HEK293 (cell line): ENCODE measurements around the gene RNASE4.

Source experiments
- BCL11B ChIP-seq: fragments of 450-650 bp; formaldehyde crosslinking; IDR thresholded peaks from 2 replicates; pipeline ENCODE4 v1.5.1; 2016; ENCODE audit warnings: low read depth, missing biosample characterization, missing genetic modification characterization
- FEZF1 ChIP-seq: fragments of 450-650 bp; formaldehyde crosslinking; IDR thresholded peaks from 2 replicates; pipeline ENCODE4 v1.5.1; 2016; ENCODE audit warnings: missing biosample characterization, missing genetic modification characterization
- GLIS2 ChIP-seq: fragments of 450-650 bp; formaldehyde crosslinking; IDR thresholded peaks from 2 replicates; pipeline ENCODE4 v1.5.1; 2016; ENCODE audit warnings: missing biosample characterization, missing genetic modification characterization
- PRDM10 ChIP-seq: fragments of 450-650 bp; formaldehyde crosslinking; IDR thresholded peaks from 2 replicates; pipeline ENCODE4 v1.5.1; 2016; ENCODE audit warnings: missing biosample characterization, missing genetic modification characterization
- SCRT1 ChIP-seq: fragments of 450-650 bp; formaldehyde crosslinking; IDR thresholded peaks from 2 replicates; pipeline ENCODE4 v1.5.1; 2016; ENCODE audit warnings: missing biosample characterization, missing genetic modification characterization, borderline replicate concordance
- SCRT2 ChIP-seq: fragments of 450-650 bp; formaldehyde crosslinking; IDR thresholded peaks from 2 replicates; pipeline ENCODE4 v1.5.1; 2016; ENCODE audit warnings: missing biosample characterization, missing genetic modification characterization
- TRIM28 ChIP-seq: IDR thresholded peaks from 2 replicates; pipeline ENCODE4 v1.6.1; 2011; ENCODE audit warnings: low read length, control low read depth, borderline replicate concordance
- YY1 ChIP-seq: fragments of 450-650 bp; formaldehyde crosslinking; IDR thresholded peaks from 2 replicates; pipeline ENCODE4 v1.5.1; 2018; ENCODE audit warnings: missing biosample characterization, missing genetic modification characterization
- ZBTB6 ChIP-seq: fragments of 450-650 bp; formaldehyde crosslinking; IDR thresholded peaks from 2 replicates; pipeline ENCODE4 v1.5.1; 2017; ENCODE audit warnings: missing biosample characterization, missing genetic modification characterization
- ZNF10 ChIP-seq: fragments of 450-650 bp; formaldehyde crosslinking; IDR thresholded peaks from 2 replicates; pipeline ENCODE4 v1.5.1; 2017; ENCODE audit warnings: missing biosample characterization, missing genetic modification characterization
- ZNF112 ChIP-seq: fragments of 450-650 bp; formaldehyde crosslinking; IDR thresholded peaks from 2 replicates; pipeline ENCODE4 v1.5.0; 2017; ENCODE audit warnings: missing biosample characterization, missing genetic modification characterization
- ZNF148 ChIP-seq: fragments of 450-650 bp; formaldehyde crosslinking; IDR thresholded peaks from 2 replicates; pipeline ENCODE4 v1.5.0; 2017; ENCODE audit warnings: missing biosample characterization, missing genetic modification characterization, borderline replicate concordance
- ZNF175 ChIP-seq: fragments of 450-650 bp; formaldehyde crosslinking; IDR thresholded peaks from 2 replicates; pipeline ENCODE4 v1.5.1; 2016; ENCODE audit warnings: missing biosample characterization, missing genetic modification characterization
- ZNF248 ChIP-seq: fragments of 450-650 bp; formaldehyde crosslinking; IDR thresholded peaks from 2 replicates; pipeline ENCODE4 v1.5.1; 2017; ENCODE audit warnings: missing biosample characterization, missing genetic modification characterization
- ZNF266 ChIP-seq: fragments of 450-650 bp; formaldehyde crosslinking; IDR thresholded peaks from 2 replicates; pipeline ENCODE4 v1.5.1; 2016; ENCODE audit warnings: missing biosample characterization, missing genetic modification characterization, low read depth
- ZNF324 ChIP-seq: fragments of 450-650 bp; formaldehyde crosslinking; IDR thresholded peaks from 2 replicates; pipeline ENCODE4 v1.5.1; 2016; ENCODE audit warnings: missing biosample characterization, missing genetic modification characterization
- ZNF335 ChIP-seq: fragments of 450-650 bp; formaldehyde crosslinking; conservative IDR thresholded peaks from 2 replicates; pipeline ENCODE4 v1.5.1; 2016; ENCODE audit warnings: missing biosample characterization, missing genetic modification characterization
- ZNF37A ChIP-seq: fragments of 450-650 bp; IDR thresholded peaks from 2 replicates; pipeline ENCODE4 v1.5.1; 2018; ENCODE audit warnings: missing biosample characterization, missing genetic modification characterization
- ZNF433 ChIP-seq: fragments of 450-650 bp; formaldehyde crosslinking; IDR thresholded peaks from 2 replicates; pipeline ENCODE4 v1.5.1; 2016; ENCODE audit warnings: missing biosample characterization, missing genetic modification characterization, low read depth
- ZNF48 ChIP-seq: fragments of 450-650 bp; formaldehyde crosslinking; IDR thresholded peaks from 2 replicates; pipeline ENCODE4 v1.5.1; 2016; ENCODE audit warnings: missing biosample characterization, missing genetic modification characterization
- ZNF510 ChIP-seq: fragments of 450-650 bp; formaldehyde crosslinking; IDR thresholded peaks from 2 replicates; pipeline ENCODE4 v1.5.1; 2018; ENCODE audit warnings: mild to moderate bottlenecking, missing genetic modification characterization, missing biosample characterization; ENCODE audit not compliant: insufficient replicate concordance
- ZNF513 ChIP-seq: fragments of 450-650 bp; IDR thresholded peaks from 2 replicates; pipeline ENCODE4 v1.5.1; 2018; ENCODE audit warnings: missing biosample characterization, missing genetic modification characterization
- ZNF514 ChIP-seq: fragments of 450-650 bp; formaldehyde crosslinking; IDR thresholded peaks from 2 replicates; pipeline ENCODE4 v1.5.1; 2016; ENCODE audit warnings: missing biosample characterization, missing genetic modification characterization
- ZNF530 ChIP-seq: fragments of 450-650 bp; formaldehyde crosslinking; IDR thresholded peaks from 2 replicates; pipeline ENCODE4 v1.5.1; 2016; ENCODE audit warnings: low read depth, missing biosample characterization, missing genetic modification characterization
- ZNF549 ChIP-seq: fragments of 450-650 bp; IDR thresholded peaks from 2 replicates; pipeline ENCODE4 v1.5.1; 2018; ENCODE audit warnings: missing biosample characterization, missing genetic modification characterization, mild to moderate bottlenecking, inconsistent platforms, moderate library complexity
- ZNF560 ChIP-seq: fragments of 450-650 bp; formaldehyde crosslinking; IDR thresholded peaks from 2 replicates; pipeline ENCODE4 v1.5.1; 2017; ENCODE audit warnings: missing biosample characterization, missing genetic modification characterization, borderline replicate concordance
- ZNF561 ChIP-seq: fragments of 450-650 bp; IDR thresholded peaks from 2 replicates; pipeline ENCODE4 v1.5.1; 2018; ENCODE audit warnings: missing biosample characterization, missing genetic modification characterization, borderline replicate concordance
- ZNF571 ChIP-seq: fragments of 450-650 bp; formaldehyde crosslinking; IDR thresholded peaks from 2 replicates; pipeline ENCODE4 v1.5.0; 2017; ENCODE audit warnings: missing biosample characterization, missing genetic modification characterization
- ZNF585B ChIP-seq: fragments of 450-650 bp; formaldehyde crosslinking; IDR thresholded peaks from 2 replicates; pipeline ENCODE4 v1.5.1; 2016; ENCODE audit warnings: missing biosample characterization, missing genetic modification characterization
- ZNF623 ChIP-seq: fragments of 450-650 bp; formaldehyde crosslinking; IDR thresholded peaks from 2 replicates; pipeline ENCODE4 v1.5.1; 2016; ENCODE audit warnings: missing biosample characterization, missing genetic modification characterization
- ZNF626 ChIP-seq: fragments of 450-650 bp; sonication (Bioruptor Pico); formaldehyde crosslinking; IDR thresholded peaks from 2 replicates; pipeline ENCODE4 v1.5.1; 2018; ENCODE audit warnings: missing biosample characterization, missing genetic modification characterization, inconsistent platforms
- ZNF830 ChIP-seq: fragments of 450-650 bp; IDR thresholded peaks from 2 replicates; pipeline ENCODE4 v1.5.0; 2018; ENCODE audit warnings: missing biosample characterization, missing genetic modification characterization, low read depth, mild to moderate bottlenecking, moderate library complexity
- ZSCAN30 ChIP-seq: fragments of 450-650 bp; IDR thresholded peaks from 2 replicates; pipeline ENCODE4 v1.5.1; 2018; ENCODE audit warnings: missing biosample characterization, mild to moderate bottlenecking, missing genetic modification characterization, moderate library complexity

RNASE4 gene

GRCh38 chr14:20662968-20663732, 21.2 kb upstream of the RNASE4 start (continued):
- no peak for TF ChIP-seq ZNF530 (tag by site-specific recombination)
- no peak for TF ChIP-seq ZNF510 (tag by site-specific recombination)
- no peak for TF ChIP-seq BCL11B (tag by site-specific recombination)
- TF ChIP-seq SCRT2: peak; percentile 74
- no peak for TF ChIP-seq ZNF48 (tag by site-specific recombination)
- TF ChIP-seq PRDM10: peak; percentile 88
- peak; percentile 93 for TF ChIP-seq ZBTB6 (tag by site-specific recombination)
- no peak for TF ChIP-seq ZNF571 (tag by site-specific recombination)
- TF ChIP-seq ZNF626 (tag by site-specific recombination): no peak
- TF ChIP-seq ZNF560 (tag by site-specific recombination): no peak
- TF ChIP-seq TRIM28: peak; percentile 95; the same call in 1 of the 2 replicates
- peak; percentile 63 for TF ChIP-seq ZNF513
- no peak for TF ChIP-seq ZNF37A (tag by site-specific recombination)
- TF ChIP-seq ZNF324 (tag by site-specific recombination): peak; percentile 84
- TF ChIP-seq GLIS2 (tag by site-specific recombination): no peak
- no peak for TF ChIP-seq ZNF585B (tag by site-specific recombination)
- TF ChIP-seq YY1 (tag by site-specific recombination): peak; percentile 75
- no peak for TF ChIP-seq ZNF335 (tag by site-specific recombination)
- TF ChIP-seq ZSCAN30 (tag by site-specific recombination): peak; percentile 86
- TF ChIP-seq ZNF561 (tag by site-specific recombination): peak; percentile 96
- no peak for TF ChIP-seq ZNF175 (tag by site-specific recombination)
- no peak for TF ChIP-seq ZNF830 (tag by site-specific recombination)
- no peak for TF ChIP-seq FEZF1
- peak; percentile 24 for TF ChIP-seq ZNF623 (tag by site-specific recombination)
- TF ChIP-seq SCRT1 (tag by site-specific recombination): peak; percentile 33; the same call in 1 of the 2 replicates
- no peak for TF ChIP-seq ZNF433
- no peak for TF ChIP-seq ZNF248 (tag by site-specific recombination)
- TF ChIP-seq ZNF112 (tag by site-specific recombination): no peak
- TF ChIP-seq ZNF266: no peak
- TF ChIP-seq ZNF10 (tag by site-specific recombination): peak; percentile 69; the same call in 1 of the 2 replicates
- TF ChIP-seq ZNF549 (tag by site-specific recombination): no peak
- no peak for TF ChIP-seq ZNF148 (tag by site-specific recombination)
- no peak for TF ChIP-seq ZNF514 (tag by site-specific recombination)
